Activated CD4-positive, alpha-beta T cell treated with anti-CD3 and anti-CD28 coated beads for 24 hours (primary cell): ENCODE measurements around the gene ARVCF.

ENCODE experiments used
- DNase-seq, 2 donors: peaks; one replicate each; pipeline ENCODE4 v3.0.0-alpha.2; 2020; ENCODE audit warnings: low read depth in 2 of 2

The ARVCF gene

GRCh38 chr22:19986410-19987341 lies 29.9 kb downstream of the ARVCF start:
- DNase-seq = peak; percentile 28 to 41

DNA sequence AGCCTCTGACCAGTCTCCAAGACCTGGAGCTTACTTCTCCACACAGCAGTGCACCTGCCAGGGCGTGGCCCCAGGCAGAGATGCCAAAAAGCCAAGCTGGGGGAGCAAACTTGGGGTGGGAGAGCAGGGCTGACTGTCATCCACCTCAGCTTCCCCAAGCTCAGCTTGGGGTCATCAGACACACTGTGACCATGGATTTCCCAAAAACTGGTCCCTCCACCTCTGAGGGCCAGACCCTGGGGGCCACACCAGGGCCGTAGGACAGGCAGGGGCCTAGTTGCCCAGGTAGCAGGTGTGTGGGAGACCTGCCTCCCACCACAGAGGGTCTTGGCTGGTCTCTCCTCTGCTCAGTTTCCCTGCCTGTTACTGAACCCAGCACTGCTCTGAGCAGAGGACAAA lies 30.6 kb downstream of the ARVCF start:
- no peak for DNase-seq

GRCh38 chr22:19984851-19985811 lies 31.5 kb downstream of the ARVCF start:
- no peak for DNase-seq

GRCh38 chr22:19984201-19984753 lies 32.3 kb downstream of the ARVCF start:
- DNase-seq = no peak

GRCh38 chr22:19983741-19984140 lies 32.9 kb downstream of the ARVCF start:
- no peak for DNase-seq

DNA sequence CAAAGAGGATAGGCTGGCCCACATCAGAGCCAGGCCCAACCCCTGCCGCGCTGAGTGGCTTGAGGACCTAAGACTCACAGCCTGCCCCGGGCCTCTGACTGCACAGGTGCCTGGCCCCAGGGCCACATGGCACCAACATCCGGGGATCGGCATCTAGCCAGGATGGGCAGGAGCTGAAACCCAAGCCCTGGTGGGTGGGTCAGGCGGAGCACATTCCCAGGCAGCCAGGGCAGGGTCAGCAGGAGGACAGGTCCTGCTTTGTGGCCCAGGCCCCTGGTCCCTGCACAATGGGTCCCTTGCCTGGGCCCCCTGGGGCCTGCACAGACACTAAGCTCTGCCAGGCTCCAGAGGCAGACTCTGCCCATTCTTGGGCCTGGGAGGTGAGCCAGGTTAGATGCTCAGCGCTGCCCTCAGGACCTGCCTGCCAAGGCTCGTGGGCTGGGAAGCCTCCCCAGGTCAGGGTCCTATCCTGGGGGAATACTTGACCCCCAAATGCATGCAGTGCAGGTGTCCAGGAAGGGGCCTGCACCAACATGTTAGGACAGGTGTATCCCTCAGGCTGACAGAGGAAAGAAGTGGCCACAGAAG lies 33.5 kb downstream of the ARVCF start:
- DNase-seq = no peak

- DNase-seq = no peak
Measured at GRCh38 chr22:19981961-19982920, 34.4 kb downstream of the ARVCF start.

DNA sequence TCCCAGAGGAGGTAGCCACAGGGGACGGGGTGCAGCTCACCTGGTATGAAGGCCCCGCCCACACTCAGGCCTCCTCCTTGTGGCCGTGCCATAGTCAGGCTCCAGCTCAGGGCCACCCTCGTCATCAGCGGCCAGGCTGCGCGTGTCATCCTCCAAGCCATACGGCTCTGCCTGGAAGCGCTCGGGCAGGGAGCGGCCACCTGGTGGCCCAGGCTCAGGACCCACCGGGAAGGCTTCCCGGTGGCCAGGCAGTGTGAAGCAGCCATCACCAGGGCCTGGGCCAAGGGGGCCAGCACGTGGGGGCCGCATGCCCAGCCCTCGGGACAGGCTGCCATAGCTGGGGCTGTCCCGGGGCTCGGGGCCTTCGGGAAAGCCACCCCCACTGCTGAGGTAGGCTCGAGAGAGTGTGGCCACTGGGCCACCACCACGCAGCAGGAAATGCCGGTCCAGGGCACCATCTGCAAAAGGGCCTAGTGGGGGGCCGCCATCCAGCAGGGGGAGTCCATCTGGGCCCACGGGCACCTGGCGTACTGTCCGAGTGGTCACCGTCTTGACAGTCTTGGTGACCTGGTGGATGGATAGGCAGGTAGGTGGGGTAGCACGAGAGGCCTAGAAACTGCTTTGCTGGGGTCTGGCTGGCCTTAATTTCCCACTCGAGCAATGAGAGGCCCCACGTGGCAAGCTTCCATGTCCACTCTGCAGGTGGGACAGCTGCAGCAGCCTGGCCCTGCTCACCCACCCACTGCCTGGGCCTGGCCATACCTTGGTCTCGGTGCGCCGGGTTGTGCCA lies 35.3 kb downstream of the ARVCF start:
- no peak for DNase-seq

GRCh38 chr22:19980766-19981165 lies 35.9 kb downstream of the ARVCF start:
- DNase-seq = no peak

GRCh38 chr22:19979712-19980493 lies 36.7 kb downstream of the ARVCF start:
- no peak for DNase-seq

- no peak for DNase-seq
Measured at GRCh38 chr22:19978748-19979147, 37.9 kb downstream of the ARVCF start.

- no peak for DNase-seq
Measured at GRCh38 chr22:19977296-19978243, 39.1 kb downstream of the ARVCF start.

DNA sequence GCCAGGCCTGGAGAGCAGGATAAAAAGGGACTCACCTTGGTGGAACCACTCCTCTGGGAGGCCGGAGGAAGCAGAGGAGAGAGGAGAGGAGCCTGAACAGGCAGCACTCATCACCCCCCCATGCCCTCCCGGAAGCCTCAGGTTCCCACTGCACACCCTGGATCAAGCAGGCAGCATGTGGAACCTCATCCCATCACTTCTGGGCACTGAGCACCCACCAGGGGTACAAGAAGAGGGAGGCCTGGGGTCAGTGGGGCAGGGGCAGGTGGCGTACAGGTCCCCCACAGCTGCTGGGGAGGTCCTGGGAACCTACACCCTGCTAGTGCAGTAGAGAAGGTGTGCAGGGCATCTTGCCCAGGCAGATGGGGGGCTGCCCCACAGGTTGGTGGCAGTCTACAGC lies 40.0 kb downstream of the ARVCF start:
- DNase-seq = no peak

DNA sequence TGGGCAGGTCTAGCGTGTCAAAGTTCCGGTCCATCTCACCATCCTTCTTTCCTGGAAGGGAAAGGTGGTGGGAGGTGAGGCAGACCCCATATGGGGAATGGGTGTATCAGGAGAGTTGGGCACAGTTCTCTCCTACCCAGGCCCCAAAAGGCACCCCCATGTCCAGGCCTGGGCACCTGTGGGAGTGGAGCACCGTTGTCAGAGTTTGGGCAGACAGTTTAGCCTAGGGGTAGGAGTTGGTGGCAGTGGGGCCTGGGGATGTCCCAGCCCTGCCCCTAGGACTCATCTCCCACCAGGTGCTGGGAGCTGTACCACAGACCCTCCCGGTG lies 41.0 kb downstream of the ARVCF start:
- no peak for DNase-seq

GRCh38 chr22:19974935-19975706 lies 41.5 kb downstream of the ARVCF start:
- DNase-seq = no peak

- DNase-seq = no peak
Measured at GRCh38 chr22:19974268-19974861, 42.3 kb downstream of the ARVCF start.
